CD4-positive, alpha-beta T cell treated with Interferon gamma for 1 hour (primary cell): ENCODE data around the gene COG5.

ENCODE experiments used
- DNase-seq: peaks from one replicate; pipeline ENCODE4 v3.0.0-alpha.2; 2020

The COG5 gene

DNA sequence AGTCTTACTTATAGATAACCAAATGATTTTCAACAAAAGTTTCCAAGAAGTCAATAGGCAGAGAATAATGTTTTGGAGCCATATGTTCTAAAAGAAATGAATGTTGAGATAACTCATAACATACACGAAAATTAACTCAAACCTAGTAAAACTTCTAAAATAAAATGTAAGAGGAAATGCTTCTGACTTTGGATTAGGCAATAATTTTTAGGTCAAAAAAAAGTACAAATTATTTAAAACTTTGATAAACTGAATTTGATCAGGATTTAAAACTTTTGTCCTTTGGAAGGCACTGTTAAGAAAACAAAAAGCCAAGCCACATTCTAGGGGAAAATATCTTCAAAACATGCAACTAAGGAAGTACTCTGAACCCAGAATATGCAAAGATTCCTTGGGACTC is 242.1 kb downstream of the COG5 start:
- DNase-seq = no peak

DNA sequence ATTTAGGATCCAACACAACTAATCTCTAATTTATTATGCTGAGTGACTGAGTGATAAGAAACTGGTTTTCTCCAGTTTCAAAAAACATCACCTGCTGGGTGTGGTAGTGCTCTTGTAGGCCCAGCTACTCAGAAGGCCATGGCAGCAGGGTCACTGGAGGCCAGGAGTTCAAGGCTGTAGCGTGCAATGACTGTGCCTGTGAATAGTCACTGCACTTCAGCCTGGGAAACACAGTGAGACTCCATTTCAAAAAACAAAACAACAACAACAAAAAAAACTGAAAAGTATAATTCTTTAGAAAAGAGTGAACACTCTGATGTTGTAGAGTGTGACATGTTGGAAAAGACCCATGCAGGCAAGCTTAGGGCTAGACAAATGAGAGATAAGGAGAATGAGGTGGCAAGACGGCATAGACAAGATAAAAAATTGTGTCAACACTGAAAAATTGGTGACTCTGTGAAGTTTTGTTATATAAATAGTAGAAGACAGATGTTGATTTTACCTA is 243.9 kb downstream of the COG5 start:
- no peak for DNase-seq

DNA sequence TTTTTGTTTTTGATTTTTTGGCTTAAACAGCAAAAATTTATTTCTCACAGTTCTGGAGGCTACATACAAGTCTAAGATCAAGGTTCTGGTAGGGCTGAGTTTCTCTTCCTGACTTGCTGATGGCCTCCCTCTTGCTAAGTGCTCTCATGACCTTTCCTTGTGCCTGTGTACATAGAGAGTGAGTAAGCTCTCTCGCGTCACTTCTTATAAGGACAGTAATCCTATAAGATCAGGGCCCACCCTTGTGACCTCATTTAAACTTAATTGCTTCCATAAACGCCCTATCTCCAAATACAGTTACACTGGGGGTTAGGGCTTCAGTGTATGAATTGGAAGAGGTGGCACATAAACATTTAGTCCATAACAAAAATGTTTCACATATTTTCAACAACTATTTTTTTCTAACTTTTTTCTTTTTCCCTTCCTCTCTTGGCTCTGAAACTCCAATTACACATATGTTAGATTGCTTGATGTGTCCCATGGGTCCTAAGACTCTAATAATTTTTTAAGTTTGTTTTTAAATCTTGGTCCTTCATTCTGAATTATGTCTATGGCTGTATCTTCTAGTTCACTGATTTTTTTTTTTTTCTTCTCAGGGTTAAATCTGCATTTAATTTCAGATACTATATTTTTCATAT is 245.1 kb downstream of the COG5 start:
- no peak for DNase-seq

DNA sequence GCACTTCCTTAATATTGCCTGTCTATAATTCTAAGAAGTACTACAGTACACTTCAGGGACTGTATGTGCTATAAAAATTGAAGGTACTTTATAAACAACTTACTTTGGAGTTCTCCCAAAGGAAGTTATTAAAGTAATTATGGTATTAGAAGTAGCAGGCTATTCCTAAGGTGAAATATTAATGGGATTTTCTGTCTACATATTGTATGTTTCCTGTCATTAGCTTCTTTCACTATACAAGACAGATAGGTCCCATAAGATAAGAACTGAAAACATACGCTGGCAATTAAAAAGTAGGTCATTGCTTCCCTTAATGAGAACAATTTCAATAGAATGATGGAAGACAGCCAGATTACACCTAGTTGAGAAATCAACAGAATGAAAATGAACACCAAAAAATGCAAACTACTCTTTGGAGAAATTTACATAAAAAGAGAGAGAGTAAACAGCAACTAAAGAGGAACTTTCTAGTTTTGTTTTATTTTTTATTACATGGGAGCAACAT is 248.0 kb downstream of the COG5 start:
- no peak for DNase-seq

DNA sequence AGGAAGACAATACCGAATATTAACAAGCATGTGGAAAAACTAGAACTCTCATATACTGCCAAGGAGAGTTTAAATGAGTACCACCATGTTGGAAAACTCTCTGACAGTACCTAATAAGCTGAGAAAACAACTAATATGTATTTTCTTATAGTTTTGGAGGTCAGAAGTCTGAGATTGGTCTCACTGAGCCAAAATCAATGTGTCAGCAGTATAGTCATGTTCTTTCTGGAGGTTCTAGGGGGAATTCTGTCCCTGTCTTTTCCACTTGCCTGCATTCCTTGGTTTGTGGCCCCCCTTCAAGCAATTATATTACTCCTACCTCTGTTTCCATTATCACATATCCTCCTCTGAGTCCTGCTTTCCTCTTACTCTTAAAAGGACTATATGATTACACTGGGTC is 250.4 kb downstream of the COG5 start:
- no peak for DNase-seq

DNA sequence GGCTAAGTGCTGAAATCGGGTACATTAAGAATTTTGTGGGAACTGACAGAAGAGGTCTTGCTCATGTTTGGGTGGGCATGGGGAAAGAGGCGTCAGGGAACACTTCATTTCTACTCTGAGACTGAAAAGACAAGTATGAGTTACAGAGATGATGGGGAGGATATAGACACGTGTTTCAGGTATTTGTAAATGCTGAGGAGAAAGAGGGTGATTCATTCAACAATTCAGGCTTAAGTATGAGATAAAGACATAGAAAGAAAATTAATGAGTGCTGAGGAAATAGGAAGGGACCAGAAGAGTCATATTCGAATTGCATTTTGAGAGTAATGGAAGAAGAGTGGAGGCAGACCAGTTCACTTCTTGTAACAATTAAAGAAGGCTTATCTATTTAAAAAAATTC is 251.3 kb downstream of the COG5 start:
- no peak for DNase-seq

DNA sequence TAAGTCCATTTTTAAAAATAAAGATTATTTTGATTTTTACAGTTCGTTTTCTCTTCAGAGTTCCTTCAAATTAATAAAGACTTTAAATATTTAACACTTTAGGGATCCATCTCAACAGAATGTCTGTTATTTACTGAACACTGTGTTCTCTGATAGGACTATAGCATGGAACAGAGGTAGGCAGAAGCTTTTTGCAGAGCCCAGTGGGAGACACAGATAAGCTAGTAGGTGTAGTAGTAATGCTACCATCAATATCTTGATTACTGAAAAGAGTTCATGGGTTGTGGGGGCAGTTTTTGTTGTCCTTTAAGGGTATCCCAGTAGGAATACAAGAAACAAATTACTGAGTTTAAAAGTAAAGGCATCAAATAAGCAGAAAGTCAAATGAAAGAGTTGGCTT is 254.4 kb downstream of the COG5 start:
- DNase-seq = no peak

DNA sequence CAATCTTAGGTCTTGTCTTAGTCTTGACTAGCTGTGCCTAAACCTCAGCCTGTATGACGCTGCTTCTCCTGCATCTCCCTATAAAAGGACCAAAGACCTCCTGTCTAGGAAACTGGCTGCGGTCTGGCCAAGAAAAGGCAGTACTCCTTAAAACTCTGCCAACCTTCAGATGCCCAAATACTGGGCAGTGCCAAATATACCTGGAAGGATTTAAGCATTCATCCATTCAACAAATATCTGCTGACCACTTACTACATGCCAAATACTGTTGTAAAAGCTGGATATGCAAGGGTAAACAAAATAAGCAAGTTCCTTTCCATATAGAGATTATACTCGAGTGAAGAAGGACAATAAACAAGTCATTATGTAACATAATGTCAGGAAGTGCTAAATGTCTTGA is 259.1 kb downstream of the COG5 start:
- no peak for DNase-seq

DNA sequence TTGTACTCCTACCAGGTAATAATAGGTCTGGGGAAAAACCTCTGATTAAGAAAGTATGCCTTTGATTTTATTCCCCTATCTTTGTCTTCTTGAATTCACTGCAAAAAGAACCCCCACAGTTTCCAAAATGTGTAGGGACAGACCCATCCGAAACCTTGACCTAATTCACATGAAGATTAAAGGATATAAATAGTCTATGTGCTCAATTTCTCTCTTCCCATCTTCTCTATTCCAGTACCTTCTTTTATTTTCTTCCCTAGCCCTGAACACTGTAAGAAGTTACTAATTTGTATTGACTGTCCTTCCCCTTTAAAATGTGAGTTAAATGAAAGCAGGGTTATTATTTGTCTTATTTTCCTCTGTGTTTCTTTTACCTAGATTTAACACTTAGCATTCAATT is 259.7 kb downstream of the COG5 start:
- no peak for DNase-seq

DNA sequence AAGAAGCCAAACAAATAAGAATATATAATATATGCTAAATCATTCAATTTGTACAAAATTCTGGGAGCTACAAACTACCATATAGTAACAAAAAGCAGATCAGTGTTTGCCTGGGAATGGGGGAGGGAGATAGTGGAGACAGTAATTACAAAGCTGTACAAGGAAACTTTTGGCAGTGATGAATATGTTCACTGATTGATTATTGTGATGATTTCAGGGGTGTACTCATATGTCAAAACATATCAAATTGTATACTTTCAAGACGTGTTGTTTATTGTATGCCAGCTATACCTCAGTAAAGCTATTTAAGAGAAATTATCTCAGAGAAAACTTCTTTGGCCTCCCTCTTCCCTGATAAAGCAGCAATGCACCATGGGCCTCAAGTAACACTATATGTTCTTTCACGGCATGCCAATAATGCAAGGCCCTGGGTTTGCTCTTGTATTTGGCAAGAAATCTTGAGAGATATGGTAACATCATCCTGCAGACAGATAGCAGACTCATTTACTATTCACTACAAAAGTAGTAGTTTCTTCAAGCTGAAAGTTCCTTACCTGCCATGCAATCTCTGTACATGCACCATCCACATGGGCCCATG is 261.4 kb downstream of the COG5 start:
- no peak for DNase-seq

DNA sequence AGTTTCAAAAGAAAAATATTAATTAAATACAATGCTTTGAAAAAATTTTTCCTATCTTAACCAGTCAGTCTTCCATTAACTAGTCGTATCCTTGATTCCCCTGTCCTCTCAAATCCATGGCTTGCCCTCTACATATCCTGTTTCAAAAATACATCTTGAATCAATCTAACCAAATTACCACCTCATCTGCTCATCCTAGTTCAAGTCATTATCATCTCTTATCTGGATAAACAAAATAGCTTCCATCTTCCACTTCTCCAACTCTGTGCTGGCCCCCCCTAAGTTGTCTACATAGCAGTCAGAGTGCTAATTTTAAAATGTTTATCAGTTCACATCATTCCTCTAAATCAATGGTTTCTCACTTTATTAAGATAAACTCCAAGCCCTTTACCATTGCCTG is 269.5 kb downstream of the COG5 start:
- DNase-seq = no peak

DNA sequence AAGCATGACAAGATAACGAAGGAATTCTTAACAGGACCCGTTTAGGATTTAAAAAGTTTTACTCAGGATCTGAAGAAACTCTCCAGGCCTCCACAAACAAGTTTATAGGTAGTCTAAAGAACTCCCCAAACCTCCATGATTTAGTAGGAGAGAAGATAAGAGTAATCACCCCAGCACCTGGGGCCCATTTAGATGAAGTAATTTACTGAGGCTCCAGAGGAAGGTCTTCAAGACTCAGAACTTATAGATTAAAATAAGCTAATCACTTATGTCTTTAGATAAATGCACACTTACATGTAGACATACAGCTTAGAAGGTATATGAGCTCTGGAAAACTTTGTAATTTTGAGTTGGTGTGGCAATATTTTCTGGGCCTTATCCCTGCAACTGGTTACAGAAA is 271.1 kb downstream of the COG5 start:
- DNase-seq = no peak

DNA sequence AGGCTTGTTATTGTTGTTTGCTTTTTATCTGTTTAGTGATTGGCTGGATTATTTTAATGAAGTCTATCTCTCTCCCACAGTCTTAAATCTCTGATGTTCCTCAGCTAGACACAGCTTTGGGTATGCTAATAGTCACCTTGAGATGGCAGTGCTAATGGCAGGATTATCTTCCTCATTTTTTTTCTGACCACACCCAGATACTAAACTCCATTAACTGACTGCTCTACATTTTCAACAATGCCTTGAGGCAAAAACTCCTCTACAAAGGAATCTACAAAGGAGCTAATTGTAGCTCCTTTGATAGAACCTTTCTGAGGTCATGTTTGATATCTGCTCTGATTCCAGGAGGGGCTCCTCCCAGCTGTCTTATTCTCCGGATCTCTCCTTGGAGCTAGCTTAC is 272.3 kb downstream of the COG5 start:
- no peak for DNase-seq

DNA sequence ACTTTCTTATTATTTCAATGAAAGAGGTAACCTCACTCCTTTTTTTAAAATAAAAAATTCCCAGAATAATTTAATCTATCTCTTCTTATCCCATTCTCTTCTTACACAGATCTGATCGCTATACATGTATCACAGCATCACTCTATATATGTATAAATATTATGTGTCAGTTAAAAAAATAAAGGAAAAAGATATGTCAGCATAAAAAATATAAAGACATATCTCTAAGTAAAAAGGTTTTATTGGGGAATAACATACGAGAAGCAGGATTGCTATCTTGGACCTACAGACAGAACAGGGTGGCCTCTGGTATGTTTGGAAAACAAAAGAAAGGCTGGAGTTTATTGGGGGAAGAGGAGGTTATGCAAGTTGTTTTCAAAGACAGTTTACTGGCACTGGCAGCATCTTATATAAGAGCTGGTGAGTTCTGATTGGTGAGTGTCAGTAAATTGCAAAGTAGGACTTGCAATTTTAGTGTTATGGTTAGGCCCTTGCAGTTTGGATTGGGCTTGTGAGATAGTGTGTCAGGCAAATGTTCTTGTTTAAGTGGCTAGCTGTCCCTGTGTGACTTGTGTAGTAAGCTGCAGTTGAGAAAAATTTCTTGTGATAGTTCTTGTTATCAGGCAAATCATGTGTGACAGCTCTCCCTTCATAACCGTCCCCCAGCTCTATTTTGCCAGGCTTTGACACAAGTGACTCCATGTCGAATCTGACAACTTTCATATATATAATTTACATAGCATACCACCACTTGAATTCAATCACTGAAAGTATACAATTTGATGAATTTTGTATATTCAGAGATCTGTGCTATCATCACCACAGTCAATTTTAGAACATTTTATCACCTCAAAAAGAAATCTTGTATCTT is 276.7 kb downstream of the COG5 start:
- DNase-seq = no peak

DNA sequence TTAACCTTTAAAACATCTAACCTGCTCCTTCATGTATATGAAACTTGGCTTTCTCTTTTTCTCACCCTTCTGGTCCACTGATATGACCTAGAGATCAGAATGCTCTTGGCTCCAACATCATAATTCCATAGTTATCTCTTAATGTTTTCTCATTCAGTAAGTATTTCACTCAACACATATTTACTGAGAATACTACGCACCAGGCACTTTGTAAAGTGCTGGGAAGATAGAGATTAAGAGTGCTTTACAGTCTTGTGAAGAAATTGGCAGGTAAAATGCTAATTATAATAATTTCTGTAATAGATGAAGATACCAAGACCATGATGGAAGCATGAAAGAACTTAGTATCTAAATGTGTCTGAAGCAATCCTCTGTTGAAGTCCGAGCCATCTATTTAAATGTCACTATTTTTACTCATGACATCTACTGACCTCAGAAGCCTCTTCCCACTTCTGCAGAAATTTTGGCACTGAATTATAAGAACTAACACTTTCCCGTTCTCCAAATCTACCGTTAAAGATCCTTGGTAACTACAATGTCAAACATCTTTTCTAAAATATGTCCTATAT is 278.7 kb downstream of the COG5 start:
- DNase-seq = no peak

DNA sequence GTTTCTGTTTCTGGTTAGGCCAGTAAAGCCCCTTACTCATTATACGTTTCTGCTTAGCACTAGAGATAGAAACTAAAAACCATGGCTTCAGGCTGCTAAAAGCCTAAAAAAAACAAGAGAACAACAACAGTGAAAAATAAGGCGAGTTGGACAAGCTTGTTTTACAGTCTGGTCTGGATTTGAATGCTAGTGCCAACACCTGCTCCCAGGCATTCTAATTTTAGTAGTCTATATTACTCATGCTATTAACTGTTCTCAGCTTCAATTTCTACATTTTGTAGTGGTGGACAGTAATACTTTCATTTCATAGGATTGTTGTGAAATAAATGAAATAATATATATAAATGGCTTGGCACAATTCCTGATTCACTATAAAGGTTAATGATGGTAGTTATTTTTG is 286.4 kb downstream of the COG5 start:
- no peak for DNase-seq

DNA sequence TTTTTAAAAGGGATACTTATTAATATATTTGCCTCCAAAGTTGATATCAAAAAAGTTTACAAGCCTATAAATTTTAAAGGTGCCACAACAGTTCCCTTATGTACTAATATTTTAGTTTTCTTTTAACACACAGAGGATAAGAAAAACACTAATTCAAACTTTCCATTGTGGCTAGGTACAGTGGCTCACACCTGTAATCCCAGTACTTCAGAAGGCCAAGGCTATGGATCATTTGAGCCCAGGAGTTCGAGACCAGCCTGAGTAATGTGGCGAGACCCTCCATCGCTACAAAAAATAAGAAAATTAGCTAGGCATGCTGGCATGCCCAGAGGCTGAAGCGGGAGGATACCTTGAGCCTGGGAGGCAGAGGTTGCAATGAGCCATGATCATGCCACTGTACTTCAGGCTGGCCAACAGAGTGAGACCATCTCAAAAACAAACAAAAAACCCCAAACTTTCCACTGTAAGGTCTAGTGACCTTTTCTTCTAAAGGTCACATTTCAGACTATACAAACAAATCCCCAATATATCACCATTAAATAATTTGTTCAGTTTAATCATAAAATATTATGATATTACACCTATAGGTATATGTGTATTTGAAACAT is 287.4 kb downstream of the COG5 start:
- DNase-seq = no peak

DNA sequence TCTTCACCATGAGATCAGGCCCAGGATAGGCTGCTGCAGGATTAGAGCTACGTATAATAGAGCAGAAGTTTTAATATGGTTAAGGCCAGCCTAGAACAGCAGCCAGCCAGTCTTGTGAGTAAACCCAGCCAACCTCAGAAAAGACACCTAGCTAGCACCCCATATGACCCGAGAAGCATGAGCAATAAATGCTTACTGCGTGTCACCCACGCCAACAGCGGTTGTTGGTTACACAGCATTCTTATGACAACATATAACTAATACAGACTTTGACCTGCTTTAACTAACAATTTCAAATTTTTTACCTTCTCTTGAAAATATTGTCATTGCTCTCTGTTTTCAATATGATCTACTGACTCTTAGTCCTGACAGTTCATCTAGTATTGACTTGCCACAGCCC is 289.2 kb downstream of the COG5 start:
- DNase-seq = no peak

DNA sequence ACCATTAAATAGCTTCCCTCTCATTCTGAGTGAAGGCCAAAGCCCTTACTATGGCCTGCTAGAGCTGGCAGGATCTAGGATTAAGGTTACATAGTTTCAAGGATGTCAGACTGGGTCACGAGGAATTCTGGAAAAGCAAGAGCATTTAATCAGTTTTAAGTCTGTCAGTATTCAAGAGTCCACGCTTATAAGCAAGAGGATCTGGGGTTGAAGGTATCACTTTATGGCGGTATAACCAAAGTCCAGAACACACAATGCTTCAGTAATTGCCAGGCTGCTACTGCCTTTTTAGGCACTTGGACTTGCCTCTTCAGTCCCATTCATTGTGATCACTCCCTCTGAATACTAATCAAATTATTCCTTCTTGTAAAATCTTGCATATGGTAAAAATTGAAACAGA is 293.9 kb downstream of the COG5 start:
- DNase-seq = no peak

DNA sequence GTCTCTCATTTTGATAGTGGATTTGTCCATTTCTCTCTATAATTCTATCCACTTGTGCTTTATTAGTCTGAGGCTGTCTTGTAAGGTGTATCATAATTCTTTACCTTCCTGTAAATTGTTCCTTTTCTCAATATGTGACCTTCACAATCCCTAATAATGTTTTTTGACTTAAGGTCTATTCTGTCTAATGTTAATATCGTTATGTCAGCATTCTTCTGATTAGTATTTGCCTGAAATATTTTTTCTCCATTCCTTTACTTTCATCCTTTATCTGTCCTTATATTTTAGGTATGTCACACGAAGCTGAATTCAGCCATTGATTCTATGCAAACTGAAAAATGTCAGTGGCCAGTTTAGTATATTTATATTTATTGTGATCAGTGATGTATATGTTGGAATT is 295.1 kb downstream of the COG5 start:
- DNase-seq = no peak

DNA sequence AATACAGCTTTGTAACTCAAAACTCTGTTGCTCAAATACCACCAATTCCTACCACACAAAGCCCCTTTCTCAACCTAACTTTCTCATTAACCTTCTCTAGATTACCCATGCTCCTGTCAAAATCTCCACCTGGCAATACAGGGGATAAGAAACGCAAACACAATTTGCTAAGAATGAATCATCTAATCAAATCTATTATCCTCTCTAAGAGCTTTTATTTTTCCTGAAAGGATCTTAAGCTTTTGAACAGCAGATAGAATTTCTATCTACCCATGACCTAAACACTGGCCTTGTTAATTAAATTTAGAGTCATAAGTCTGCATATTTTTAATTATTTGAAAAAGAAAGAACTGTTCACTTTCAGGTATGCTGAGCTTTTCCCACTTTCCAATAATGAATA is 296.6 kb downstream of the COG5 start:
- DNase-seq = no peak

DNA sequence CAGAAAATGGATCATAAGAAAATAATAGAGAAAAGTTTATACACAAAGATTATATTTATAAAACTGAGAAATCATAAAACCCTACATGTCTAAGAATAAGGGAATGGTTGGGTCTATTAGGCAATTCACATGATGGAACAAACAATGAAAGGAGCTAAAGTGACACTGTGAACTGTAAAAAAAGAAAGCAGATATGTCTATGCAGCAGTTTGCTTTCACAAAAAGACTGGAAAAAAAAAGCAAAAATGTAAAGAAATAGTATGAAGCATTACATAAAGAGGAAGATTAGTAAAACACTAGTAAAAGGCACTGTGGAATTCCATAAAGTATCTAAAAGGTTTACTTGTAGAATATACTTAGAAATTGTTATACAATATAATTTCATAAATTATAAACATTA is 299.0 kb downstream of the COG5 start:
- DNase-seq = no peak

DNA sequence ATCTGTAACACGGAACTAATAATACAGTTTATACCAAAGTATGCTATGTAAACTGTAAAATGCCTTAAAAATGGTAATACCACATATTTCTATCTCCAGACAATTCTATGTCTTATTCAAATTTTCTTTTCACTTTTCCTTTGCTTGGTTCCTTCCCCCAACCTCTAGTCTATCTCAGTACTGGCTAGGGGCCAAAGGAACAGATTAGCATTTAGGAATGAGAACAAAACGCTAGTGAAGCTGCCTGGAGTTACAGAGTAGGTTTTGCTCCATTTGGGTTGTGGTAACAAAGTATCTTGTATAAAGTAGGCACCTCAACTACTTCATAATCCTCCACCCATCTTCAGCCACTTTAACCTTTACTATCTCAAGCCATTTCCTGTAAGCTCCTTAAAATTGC is 300.9 kb downstream of the COG5 start:
- DNase-seq = no peak
